Endodermal cell (in vitro differentiated cells): ENCODE data around the gene SLMAP. TPM values are rescaled to one million over a fixed set of nuclear protein-coding genes. Genes with fewer than 3 reads are reported as not detected.

Experiments
- DNase-seq: peaks from one replicate; pipeline ENCODE4 v3.0.0-alpha.2; 2017
- H3K27ac ChIP-seq: 2 replicates; pipeline ENCODE4 v1.5.1; 2013; ENCODE audit warnings: mild to moderate bottlenecking, low read depth, low read length, moderate library complexity
- H3K27me3 ChIP-seq: 2 replicates; pipeline ENCODE4 v1.6.1; 2013; ENCODE audit warnings: mild to moderate bottlenecking, low read length, moderate library complexity; ENCODE audit not compliant: insufficient read depth, control insufficient read depth, poor library complexity, severe bottlenecking
- H3K36me3 ChIP-seq: 2 replicates; pipeline ENCODE4 v1.7.0; 2013; ENCODE audit warnings: mild to moderate bottlenecking, low read length, moderate library complexity; ENCODE audit not compliant: control insufficient read depth, insufficient read depth
- H3K4me1 ChIP-seq: one replicate; pipeline ENCODE4 v1.7.0; 2013; ENCODE audit warnings: low read length; ENCODE audit not compliant: control insufficient read depth, insufficient read depth
- H3K4me3 ChIP-seq: 2 replicates; pipeline ENCODE4 v1.5.1; 2013; ENCODE audit warnings: mild to moderate bottlenecking, low read length, moderate library complexity
- H3K9ac ChIP-seq: 2 replicates; pipeline ENCODE4 v1.6.1; 2013; ENCODE audit warnings: mild to moderate bottlenecking, low read length, moderate library complexity; ENCODE audit not compliant: poor library complexity, severe bottlenecking; ENCODE audit errors: extremely low read depth
- H3K9me3 ChIP-seq: 2 replicates; pipeline ENCODE4 v1.6.1; 2013; ENCODE audit warnings: mild to moderate bottlenecking, low read length, moderate library complexity; ENCODE audit not compliant: control insufficient read depth
- H3K27ac Mint-ChIP-seq: 2 replicates; pipeline ENCODE4 v1.8.0; 2020; ENCODE audit warnings: mixed read lengths
- H3K27me3 Mint-ChIP-seq: 2 replicates; pipeline ENCODE4 v1.8.0; 2021; ENCODE audit warnings: mild to moderate bottlenecking, mixed read lengths; ENCODE audit not compliant: insufficient read depth
- H3K36me3 Mint-ChIP-seq: 2 replicates; pipeline ENCODE4 v1.8.0; 2020; ENCODE audit warnings: low read depth, mixed read lengths
- H3K4me1 Mint-ChIP-seq: 2 replicates; pipeline ENCODE4 v1.8.0; 2020; ENCODE audit warnings: mixed read lengths
- H3K4me3 Mint-ChIP-seq: 2 replicates; pipeline ENCODE4 v1.8.0; 2020; ENCODE audit warnings: mild to moderate bottlenecking, moderate library complexity, mixed read lengths
- H3K9me3 Mint-ChIP-seq: 2 replicates; pipeline ENCODE4 v1.8.0; 2020; ENCODE audit warnings: mild to moderate bottlenecking, mixed read lengths
- WGBS, 2 experiments: methylation state at CpG; one replicate each; pipeline versions ENCODE4 v1.1.5 to v1.1.7; 2013; ENCODE audit warnings: missing lambda C conversion rate in 2 of 2, mixed read lengths in 1 of 2; ENCODE audit not compliant: insufficient coverage in 1 of 2, insufficient read length in 1 of 2; 5-methylcytosine and 5-hydroxymethylcytosine counted together
- total RNA-seq, 2 donors: library from RNA; stranded (reverse); fragmentation: NEBNext Ultra II Directional in 1 of 2; extraction: Animal tissue kit (Norgen Biotek cat#: 25700) in 1 of 2; gene quantifications; 2 replicates in 1 of 2; 3 replicates in 1 of 2; pipeline ENCODE4 v1.2.1, GENCODE V29; 2021
- TF ChIP-seq, protein P1 (sequence below): fragments of 200-600 bp; sonication (generic); conservative IDR thresholded peaks from 2 replicates; pipeline ENCODE4 v1.5.0; 2021; ENCODE audit warnings: antibody characterized with exemption, mild to moderate bottlenecking

Gene SLMAP
- total RNA-seq, 2 donors from 2014 or later = 64.8 to 65.7 TPM

DNA sequence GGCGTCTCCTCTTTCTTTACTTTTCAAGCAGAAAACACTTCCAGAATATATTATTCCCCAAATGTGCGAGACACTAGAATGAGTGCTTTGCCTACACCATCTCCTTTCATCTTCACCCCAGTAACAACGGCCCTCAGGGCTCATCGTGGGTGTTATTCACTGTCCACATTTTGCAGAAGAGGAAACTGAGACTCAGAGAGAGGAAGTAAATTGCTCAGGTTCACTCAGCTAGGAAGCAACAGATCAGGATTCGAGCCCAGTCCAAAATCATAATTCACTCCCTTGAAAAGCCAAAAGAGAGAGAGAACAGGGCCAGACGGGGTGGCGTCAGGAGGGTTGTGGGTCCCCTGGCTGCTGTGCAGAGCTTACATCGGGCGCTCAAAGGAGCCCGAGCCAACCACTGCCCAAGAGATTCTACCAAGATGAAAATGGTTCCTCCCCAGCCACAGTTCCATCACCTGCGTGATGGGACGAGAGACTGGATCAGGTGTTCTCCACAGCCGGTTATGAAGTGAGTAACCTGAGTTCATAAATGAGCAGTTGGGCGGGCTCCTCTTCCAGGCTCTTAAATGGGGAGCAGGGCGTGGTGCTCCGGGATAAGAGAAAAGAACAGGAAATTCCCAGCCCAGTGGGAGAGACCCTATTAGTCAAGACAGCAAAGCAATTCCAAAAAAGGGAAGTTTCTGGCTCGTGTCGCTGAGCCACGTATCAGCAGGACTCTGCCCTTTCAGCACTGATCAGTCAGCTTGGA, 203.5 kb downstream of the SLMAP start:
- no peak overlapping the region for H3K27ac Mint-ChIP-seq
- Histone ChIP-seq H3K36me3 (no peaks in the 10 kb centered on the region), H3K27ac (no peak overlapping the region), H3K4me1 (no peaks in the 10 kb centered on the region), H3K9ac (no peak overlapping the region), H3K9me3 (no peaks in the 10 kb centered on the region), H3K27me3 (no peaks in the 10 kb centered on the region), H3K4me3 (no peak overlapping the region)
- H3K27me3 Mint-ChIP-seq = no peaks in the 10 kb centered on the region
- no peaks in the 10 kb centered on the region for H3K4me1 Mint-ChIP-seq
- no peak overlapping the region for H3K4me3 Mint-ChIP-seq
- 78 to 87% methylated on average over 11 to 19 of the region's 19 CpGs for whole genome bisulfite sequencing, 2 experiments
- TF ChIP-seq, protein P1, sequence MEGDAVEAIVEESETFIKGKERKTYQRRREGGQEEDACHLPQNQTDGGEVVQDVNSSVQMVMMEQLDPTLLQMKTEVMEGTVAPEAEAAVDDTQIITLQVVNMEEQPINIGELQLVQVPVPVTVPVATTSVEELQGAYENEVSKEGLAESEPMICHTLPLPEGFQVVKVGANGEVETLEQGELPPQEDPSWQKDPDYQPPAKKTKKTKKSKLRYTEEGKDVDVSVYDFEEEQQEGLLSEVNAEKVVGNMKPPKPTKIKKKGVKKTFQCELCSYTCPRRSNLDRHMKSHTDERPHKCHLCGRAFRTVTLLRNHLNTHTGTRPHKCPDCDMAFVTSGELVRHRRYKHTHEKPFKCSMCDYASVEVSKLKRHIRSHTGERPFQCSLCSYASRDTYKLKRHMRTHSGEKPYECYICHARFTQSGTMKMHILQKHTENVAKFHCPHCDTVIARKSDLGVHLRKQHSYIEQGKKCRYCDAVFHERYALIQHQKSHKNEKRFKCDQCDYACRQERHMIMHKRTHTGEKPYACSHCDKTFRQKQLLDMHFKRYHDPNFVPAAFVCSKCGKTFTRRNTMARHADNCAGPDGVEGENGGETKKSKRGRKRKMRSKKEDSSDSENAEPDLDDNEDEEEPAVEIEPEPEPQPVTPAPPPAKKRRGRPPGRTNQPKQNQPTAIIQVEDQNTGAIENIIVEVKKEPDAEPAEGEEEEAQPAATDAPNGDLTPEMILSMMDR = no peak
- H3K36me3 Mint-ChIP-seq = no peaks in the 10 kb centered on the region
- H3K9me3 Mint-ChIP-seq = no peaks in the 10 kb centered on the region
- no peak for DNase-seq

DNA sequence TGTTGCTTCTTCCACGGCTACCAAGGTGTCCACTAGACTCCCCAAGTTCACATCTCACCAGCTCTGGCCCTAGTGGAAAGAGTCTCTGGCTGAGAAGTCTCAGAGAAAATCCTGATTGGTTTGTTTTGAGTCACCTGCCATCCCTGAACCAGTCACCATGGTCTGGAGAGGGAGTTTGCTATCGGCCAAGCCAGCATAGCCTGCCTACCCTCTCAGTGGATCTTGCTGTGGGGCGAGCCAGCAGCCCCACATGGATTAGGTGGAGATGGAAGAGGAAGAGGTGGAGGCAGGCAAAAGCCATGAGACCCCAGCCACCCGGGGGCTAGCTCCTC, 204.0 kb downstream of the SLMAP start:
- Histone ChIP-seq H3K9me3 (no peaks in the 10 kb centered on the region), H3K27ac (no peak overlapping the region), H3K9ac (no peak overlapping the region), H3K27me3 (no peaks in the 10 kb centered on the region), H3K4me3 (no peak overlapping the region), H3K36me3 (no peaks in the 10 kb centered on the region), H3K4me1 (no peaks in the 10 kb centered on the region)
- H3K27me3 Mint-ChIP-seq = no peaks in the 10 kb centered on the region
- DNase-seq = peak; percentile 61
- TF ChIP-seq, protein P1 = no peak
- H3K36me3 Mint-ChIP-seq = no peaks in the 10 kb centered on the region
- H3K27ac Mint-ChIP-seq = no peak overlapping the region
- no peak overlapping the region for H3K4me3 Mint-ChIP-seq
- 81 to 88% methylated on average over 4 of the region's 4 CpGs for WGBS, 2 experiments
- H3K4me1 Mint-ChIP-seq = no peaks in the 10 kb centered on the region
- H3K9me3 Mint-ChIP-seq = no peaks in the 10 kb centered on the region

DNA sequence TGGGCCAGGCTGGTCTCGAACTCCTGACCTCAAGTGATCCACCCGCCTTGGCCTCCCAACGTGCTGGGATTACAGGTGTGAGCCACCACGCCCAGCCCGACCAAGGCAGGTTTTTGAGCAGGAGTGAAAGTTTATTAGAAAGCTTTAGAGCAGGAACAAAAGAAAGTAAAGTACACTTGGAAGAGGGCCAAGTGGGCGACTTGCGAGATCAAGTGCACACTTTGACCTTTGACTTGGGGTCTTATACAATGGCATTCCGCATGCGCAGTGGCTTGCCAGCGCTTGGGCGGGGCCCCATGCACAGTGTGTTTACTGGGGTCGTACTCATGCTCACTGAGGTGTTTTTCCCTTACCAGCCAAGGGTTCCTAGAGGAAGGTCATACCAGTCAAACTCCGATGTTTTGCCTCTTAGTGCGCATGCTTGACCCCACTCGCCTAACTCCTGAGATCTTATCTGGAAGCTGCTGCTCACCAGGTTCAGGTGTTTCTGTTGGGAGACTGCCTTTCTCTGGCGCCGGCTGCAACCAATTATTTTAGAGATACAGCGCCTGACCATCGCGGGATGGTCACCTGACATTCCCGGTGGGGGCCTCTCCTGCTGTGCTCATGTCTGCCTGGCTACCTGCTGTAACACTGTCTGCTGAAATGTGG, 205.2 kb downstream of the SLMAP start:
- H3K9me3 Mint-ChIP-seq = no peaks in the 10 kb centered on the region
- H3K36me3 Mint-ChIP-seq = no peaks in the 10 kb centered on the region
- H3K4me3 Mint-ChIP-seq = no peak overlapping the region
- H3K27me3 ChIP-seq = no peaks in the 10 kb centered on the region
- TF ChIP-seq, protein P1 = no peak
- no peaks in the 10 kb centered on the region for H3K4me1 Mint-ChIP-seq
- H3K27me3 Mint-ChIP-seq = no peaks in the 10 kb centered on the region
- no peak overlapping the region for H3K27ac Mint-ChIP-seq
- H3K4me3 ChIP-seq = no peak overlapping the region
- H3K27ac ChIP-seq = no peak overlapping the region
- 94 to 95% methylated on average over 16 to 21 of the region's 21 CpGs for WGBS, 2 experiments
- H3K9me3 ChIP-seq = no peaks in the 10 kb centered on the region
- H3K36me3 ChIP-seq = no peaks in the 10 kb centered on the region
- no peak for DNase-seq
- H3K9ac ChIP-seq = no peak overlapping the region
- H3K4me1 ChIP-seq = no peaks in the 10 kb centered on the region
